Stimulated activated CD8-positive, alpha-beta memory T cell treated with anti-CD3 and anti-CD28 coated beads, Interleukin-2, amount 100 ng/mL, for 1 hour (primary cell): ENCODE results near the gene TNRC6C.

Experiments used
- DNase-seq, 2 donors: peaks; one replicate each; pipeline ENCODE4 v3.0.0-alpha.2; 2020; ENCODE audit warnings: low read depth in 2 of 2

TNRC6C gene

GRCh38 chr17:78154903-78155811 lies 196.7 kb downstream of the TNRC6C start:
- no peak for DNase-seq
